Putamen (tissue), 1 donor: ENCODE data around the gene FBXL20.

Experiments
- DNase-seq: peaks from one replicate; pipeline ENCODE4 v3.0.0-alpha.2; 2016; ENCODE audit warnings: low spot score

Gene FBXL20

DNA sequence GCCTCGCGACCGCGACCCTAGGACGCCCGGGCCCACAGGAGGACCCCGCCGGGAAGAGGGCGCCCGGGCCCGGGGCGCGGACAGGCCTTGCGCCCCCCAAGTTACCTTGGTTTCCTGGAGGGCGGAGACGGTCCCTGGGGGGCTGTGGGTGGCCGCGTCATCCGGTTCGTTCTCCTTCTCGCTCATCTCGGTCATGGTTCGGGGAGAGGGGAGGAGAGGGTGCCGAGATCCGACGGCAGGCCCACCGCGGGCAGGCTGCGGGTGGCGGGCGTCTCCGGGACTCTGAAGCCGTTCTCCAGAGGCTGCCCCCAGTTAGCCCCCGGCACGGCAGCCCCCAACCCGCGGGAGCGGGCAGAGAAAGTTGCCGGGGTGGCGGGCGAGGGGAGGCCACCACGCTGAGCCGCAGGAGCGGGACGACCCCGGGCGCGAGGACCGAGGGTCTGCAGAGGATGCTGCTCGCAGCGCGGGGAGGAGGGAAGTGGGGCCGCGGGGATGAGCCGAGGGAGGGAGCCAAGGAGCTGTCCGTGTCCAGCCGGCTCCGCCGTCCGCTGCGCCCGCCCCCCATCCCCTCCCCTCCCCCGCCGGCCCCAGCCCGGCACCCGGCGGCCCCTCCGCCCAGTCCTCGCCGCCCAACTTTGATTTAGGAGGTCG, 176.0 kb downstream of the FBXL20 start, which contains the start of gene STAC2:
Gene STAC2 (minus strand): TSS at position 638 of the 651 bp plus-strand sequence. CDS start 443 bp downstream, at position 195.
- DNase-seq, result no peak

DNA sequence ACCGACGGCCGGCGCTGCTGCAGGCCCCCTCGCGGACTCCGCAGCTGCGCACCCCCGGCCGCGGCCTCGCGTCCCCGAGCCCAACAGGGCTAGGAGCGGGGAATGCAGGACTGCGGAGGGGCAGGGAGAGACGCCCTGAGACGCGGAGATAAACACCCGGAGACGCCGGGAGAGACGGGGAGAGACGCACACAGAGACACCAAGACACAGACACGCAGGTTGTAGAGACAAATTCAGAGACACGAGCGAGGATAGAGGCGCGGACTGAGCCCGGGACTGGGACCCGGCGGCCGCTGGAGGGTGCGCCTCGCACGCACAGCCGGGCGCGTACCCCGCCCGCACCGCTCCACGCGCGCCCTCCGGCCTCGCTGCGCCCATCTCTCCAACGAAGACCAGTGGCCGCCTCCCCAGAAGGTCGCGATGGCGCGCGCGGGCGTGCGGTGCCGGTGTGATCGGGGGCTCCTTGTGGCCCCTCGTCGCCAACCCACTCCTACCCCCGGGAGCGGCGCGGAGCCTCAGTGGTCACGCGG, 176.6 kb downstream of the FBXL20 start:
- no peak for DNase-seq

DNA sequence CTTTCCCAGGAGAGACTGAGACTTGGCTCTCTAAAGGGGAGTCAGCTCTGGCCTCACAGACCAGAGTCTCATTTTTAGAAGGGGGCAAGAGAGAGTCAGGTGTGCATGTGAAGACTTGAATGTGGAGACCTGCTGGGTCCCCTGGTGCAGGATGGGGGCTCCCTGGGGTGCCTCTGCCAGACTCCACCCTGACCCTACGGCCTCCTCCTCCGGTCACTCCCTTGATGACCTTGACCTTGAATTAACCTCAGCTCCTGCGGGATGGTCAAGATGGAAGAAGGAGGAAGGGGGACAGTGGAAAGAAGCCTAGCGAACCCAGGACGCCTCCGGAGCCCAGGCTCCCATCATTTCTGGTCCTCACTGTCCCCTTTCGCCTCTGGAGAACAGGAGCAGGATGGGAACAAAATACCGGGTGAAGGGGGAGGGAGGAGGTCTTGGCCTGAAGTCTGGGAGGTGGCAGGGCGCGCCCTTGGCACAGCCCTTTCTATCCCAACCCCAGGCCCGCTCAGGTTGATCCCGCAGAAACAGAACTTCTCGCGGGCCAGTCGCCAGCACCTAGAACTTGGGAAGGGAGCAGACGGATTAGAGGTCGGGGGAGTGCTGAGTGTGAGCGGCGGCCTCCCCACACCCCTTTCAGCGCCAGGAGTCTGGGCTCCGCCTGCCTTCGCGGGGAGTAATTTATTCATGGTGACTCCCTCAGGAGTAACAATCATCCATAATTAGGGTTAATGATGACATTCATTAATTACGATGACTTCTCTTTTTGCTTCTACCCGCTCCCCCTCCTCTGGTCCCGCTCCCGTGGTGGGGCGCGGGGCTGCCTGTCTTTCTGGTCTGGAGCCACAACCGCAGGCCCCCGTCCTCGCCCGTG, 177.3 kb downstream of the FBXL20 start:
- no peak for DNase-seq

DNA sequence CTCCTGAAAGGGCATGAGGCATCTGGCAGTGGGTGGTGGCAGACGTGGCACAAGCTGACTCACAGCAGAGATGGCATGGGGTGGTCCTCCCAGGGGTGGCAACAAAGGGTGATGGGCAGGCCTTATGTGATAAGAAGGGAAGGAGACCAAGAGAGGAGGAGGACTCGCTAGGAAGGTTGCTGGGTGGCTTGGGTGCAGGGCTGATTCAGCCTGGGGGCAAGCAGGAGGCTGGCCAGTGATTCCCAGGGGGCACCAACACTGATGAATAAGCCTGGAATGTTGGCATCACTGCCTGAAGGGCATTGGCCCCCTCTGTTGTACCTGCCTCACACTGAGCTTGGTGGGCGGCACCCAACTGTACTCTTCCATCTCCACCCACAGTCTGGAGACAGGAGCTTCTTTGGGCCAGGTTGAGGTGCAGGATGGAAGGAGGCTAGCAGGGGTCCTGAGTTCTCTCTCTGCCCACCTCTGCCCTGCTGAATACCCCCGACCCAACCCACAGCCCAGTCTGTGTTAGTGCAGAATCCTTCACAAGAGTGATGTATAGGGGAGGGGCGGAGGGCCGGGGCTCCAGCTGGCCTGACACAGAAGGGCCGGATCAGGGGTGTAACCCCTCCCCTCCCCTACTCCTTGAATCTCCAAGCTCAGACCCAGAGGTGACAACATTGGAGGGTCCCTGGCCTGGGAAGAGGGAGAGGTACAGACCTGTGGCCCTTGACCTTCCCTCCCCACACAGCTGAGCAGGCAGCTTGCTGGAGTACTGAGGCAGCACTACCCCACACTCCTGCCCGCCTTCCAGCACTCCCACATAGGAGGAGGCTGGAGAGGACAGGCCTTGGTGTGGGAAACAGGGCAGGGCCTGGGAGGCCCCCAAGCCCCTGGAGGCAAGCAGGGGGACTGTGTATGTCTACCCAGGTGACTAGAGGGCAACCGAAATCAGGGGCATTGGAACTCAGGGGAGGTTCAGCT, 178.3 kb downstream of the FBXL20 start:
- no peak for DNase-seq

DNA sequence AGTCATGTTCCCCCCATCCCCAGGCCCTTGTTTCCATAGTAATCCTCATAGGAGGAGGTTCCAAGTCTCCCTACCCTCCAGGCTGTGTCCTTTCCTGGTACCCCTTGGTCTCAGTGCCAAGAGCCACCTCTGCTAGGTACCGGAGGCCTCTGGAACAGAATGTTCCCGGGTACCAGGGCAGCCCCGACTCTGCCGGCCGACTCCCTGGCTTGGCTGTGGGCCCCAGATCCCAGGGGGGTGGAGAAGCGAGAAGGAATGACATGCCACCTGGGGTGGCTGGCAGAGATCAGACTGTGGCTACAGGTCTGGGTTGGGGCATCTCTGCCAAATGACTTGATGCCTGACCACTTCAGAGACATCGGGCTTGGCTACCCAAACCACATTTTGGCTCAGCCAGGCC, 179.3 kb downstream of the FBXL20 start:
- no peak for DNase-seq

DNA sequence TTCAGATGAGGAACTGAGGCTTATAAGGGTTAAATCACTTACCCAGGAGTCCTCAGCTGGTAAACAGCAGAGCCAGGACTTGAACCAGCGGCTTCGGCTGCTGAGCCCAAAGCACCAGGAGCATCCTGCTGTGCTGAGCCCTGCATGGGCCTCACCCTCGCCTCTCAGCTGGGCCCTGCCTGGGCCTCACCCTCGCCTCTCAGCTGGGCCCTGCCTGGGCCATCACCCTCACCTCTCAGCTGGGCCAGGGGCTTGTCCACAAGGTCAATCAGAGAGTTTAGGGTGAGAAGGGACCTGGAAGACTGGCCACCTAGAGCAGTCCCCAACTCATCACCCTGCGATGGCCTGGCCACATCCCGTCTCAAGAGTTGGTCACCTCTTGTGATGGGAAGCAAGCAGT, 179.9 kb downstream of the FBXL20 start:
- DNase-seq, result no peak

DNA sequence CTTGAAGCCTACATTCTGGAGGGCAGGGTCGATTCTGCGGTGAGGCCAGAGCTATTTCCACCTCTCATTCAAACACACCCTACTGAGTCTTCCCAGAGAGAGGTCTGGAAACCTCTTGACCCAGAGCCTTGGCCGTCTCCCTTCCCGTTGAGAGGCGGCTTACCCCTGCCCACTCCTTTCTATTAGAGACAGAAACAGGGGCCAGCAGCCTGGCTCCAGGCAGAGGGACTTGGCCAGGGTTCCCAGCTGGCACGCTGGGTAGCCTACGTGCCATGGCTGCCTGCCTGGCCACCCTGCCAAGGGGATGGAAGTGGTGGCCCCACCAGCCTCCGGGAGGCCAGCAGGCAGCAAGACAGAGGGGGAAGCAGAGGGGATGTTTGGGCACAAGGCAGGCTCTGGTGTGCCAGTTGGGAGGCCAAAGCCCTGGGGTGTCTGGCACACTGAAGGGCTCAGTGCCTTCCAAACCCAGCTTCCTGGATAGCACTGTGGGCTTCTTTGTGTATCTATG, 181.7 kb downstream of the FBXL20 start:
- peak; percentile 54 for DNase-seq

DNA sequence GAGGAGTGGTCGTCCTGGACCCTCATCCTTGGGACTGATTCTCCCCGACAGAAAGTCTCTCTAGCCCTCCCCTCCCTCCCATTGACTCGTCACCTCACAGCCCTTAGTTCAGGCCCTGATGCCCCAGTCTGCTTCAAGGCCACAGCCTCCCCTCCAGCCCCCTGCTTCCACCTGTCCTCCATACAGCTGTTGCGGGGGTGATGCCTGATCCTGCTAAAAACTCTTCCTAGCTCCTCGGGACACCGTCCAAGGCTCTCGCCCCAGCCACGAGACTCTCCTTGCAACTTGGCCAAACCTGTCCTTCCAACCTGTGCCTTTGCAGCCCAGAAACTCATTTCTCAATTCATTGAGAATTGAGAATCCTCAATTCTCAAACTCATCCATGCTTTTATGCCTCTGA, 182.5 kb downstream of the FBXL20 start:
- no peak for DNase-seq

DNA sequence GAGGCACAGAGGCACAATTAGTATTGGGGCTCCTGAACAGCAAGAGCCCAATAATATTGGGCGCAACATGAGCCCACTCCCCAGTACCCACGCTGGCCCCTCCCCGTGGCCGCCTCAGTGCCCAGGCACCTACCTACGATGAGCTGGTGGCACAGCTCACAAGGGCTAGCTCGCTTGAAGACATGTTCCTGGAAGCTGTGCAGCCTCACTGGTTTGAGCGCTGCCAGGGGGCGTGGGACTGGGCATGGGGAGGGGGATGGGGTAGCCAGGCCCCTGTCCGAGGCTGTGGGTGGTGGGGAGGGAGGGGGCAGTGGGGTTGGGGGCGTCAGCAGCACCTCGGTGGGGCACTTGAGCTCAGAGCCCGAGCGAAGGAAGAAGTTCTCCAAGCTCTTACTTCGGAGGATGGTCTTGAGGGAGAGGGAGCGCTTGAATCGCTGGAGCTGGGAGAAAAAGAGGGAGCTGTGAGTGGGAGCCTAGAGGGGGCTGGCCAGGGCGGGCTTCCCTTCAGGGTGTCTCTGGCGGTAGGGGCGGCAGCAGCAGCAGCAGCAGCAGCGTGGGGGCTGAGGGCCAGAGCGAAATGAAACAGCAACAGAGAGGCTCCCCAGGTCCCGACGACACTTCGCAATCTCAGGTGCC, 183.6 kb downstream of the FBXL20 start:
- no peak for DNase-seq

DNA sequence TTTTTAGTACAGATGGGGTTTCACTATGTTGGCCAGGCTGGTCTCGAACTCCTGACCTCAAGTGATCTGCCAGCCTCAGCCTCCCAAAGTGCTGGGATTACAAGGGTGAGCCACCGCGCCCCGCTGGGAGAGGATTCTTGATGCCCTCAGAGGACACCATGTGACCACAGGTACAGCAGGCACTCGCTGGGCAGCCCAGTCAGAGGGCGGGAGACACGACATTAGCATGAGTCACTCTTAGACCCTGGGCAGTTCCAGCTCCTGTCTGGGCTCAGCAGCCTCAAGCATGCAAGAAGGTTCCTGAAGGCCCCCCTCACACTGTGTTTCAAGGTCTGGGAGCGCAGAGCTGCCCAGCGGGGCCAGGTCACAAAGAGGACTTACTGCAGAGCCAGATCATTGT, 187.6 kb downstream of the FBXL20 start:
- DNase-seq, result no peak

DNA sequence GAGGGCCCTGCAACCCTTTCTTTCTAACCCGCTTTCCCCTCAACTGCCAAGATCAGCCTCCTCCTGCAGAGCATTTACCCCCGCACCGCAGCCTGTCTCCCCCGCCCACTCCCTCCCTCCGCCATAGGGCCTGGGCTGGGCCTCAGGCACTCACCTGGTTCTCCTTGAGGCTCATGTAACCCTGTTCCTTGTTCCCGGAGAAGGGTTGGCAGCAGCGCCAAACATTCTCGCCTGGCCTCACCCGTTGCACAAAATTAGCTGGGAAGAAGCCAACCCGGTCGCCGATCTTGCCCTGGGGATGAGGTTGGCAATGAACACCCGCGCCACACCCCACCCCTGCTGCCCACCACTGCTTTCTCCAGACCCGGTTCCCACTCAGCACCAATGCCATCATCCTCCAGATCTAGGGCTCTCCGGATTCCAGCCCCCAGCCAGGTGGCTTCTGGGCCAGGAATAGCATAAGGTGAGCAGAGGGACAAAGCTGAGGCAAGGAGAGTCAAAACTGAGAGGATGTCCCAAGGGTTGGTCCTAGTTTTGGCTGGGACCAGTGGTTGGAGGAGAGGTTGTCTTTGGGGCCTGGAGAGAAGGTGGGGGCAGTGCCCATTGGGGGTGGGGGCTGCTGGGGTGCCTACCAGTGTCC, 188.5 kb downstream of the FBXL20 start:
- peak; percentile 26 for DNase-seq

DNA sequence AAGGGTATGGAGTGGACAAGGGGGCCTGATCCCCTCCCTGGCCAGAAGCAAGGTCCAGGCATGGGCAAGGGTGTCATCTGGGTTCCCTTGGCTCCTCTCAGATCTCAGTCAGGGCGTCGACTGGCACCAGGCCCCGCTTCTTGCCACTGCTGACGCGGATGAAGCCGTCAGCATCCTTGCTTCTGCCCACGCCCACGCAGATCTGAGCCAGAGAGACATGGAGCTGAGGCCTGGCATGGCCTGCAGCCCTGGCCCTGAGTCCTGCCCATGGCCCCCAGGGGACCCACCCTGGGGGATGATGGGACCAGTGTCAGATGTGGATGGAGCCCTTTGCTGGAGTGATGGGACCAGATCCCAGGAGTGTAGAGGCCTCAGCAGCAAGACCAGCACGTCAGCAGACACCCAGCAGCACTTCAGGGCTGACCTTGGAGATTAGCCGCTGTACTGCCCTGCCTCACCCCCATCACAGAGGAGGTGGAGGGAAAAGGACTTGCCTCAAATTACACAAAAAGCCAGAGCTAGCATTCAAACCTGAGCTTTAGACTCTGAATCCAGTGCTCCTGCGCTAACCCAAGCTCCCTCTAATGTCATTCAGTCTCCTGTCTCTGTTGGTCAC, 189.1 kb downstream of the FBXL20 start:
- DNase-seq, result no peak

DNA sequence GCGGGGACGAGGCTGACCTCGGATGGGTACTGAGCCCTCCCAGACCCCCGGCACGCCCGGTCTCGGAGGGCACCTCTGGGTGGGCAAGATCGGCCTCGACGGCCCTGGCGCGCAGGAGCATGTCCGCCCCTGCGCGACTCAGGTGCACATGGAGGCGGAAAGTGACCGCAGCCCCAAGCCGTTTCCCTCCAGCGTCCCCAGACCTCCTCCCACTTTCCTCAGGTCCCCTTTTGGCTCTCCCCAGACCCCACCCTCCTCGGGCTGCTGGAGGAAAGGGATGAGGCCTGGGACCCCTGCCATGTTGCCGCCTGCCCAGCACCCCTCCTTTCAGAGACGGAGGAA, 191.4 kb downstream of the FBXL20 start:
- no peak for DNase-seq

DNA sequence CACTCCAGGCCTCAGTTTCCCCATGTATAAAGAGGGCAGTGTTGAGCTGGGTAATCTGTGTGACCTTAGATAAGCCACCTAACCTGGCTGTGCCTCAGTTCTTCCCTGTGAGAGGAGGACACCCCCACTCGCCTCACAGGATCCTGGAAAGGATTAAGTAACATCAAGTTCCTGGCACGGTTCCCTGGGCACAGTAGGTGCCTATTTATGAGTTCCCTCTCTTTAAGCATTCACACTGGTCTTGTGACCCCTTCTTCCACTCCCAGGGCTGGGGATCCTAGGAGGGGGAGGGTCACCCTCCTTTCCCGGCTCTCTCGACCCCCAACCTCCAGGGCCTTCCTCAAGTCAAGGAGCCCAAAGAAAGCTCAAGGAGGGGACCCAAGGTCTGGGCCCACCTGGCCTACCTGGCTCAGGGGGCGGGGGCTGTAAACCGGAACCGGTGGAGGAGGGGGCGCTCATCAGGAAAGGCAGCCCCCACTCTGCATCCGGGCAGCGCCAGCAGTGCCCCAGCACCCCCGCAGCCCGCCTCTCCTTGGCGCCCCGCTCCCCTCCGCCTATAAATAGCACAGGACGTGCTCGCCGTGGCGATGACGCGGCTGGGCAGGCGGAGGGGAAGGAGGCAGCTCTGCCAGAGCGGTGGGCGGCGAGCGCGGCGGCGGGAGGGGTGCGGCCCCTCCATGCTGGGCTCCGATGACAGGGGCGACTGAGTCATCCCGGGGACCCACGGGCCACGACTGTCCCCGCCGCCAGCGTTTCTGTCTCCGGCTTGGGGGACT, 191.9 kb downstream of the FBXL20 start:
- peak; percentile 67 for DNase-seq

DNA sequence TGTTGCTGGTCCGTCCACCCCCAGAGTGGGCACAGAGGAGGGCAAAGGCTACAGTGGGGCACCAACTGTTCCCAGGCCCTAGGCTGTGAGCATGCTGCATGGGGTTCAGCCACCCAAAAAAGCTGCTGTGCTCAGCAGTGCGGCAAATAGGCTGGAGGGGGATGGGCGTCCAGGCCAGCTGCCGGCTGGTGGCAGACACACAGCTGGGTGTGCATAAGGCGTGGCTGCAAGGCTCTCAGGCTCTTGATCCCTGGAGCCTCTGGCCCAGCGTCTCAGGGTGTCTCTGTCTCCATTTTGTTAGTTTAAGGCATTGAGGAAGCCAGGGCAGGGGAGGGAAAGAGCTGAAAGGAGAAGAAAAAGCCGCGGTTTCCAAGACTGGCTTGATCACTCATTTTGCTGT, 192.5 kb downstream of the FBXL20 start:
- DNase-seq, result no peak

DNA sequence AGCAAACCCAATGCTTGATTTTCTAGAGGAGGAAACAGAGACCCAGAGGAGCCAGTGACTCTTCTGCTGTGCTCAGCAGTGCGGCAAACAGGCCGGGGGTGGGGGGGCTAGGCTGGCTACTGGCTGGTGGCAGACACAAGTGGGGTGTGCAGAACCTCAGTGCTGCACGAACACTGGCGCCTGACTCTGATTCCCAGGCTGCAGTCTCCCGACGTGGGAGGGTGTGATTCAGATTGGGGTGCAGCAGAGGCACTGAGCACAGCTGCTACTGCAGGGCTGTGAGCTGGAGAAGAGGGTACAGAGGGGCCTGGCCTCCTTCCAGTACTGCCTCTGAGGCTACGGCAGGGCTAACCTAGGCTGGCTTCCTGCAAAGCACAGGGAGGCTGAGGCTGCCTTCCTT, 193.3 kb downstream of the FBXL20 start:
- DNase-seq, result peak; percentile 73

DNA sequence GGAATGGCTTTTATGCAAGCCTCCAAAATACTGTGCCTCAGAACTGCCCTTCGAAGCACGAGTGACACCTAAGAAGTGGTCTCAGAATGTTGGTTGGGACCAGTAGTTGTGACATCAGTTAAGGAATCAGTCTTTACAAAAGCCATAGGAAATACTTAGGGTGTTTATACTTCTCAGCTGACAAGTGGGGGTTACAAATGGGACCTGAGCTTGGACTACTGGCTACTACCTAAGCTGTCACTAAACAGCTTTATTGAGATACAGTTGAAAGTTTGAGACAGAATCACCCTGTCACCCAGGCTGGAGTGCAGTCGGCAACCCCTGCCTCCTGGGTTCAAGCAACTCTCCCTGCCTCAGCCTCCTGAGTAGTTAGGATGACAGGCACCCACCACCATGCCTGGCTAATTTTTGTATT, 196.3 kb downstream of the FBXL20 start:
- no peak for DNase-seq

DNA sequence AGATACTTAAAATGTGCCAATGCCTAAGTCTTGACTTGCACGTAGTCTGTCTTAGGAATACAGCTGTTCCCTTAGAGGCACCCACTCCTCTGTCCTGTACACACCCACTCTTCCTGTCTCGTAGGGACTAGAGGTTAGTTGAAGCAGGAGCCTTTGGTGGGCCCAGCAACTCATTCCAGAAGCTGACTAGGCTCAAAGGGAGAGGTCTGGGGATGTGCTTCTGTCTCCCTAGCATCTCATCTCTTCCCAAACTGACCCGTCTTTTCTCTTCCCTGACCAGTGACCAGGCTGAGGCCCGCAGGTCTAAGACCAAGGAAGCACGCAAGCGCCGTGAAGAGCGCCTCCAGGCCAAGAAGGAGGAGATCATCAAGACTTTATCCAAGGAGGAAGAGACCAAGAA, 197.2 kb downstream of the FBXL20 start:
- no peak for DNase-seq
